Measurements from ENCODE around the gene ATP6V0A4.

The ATP6V0A4 gene

GRCh38 chr7:138661069-138661635 is 136.8 kb downstream of the ATP6V0A4 start:
- no peak for DNase-seq (ENCODE audit: low read depth)

- DNase-seq (ENCODE audit: low read depth): no peak
Observed at GRCh38 chr7:138658889-138659288, 139.1 kb downstream of the ATP6V0A4 start.

- no peak for DNase-seq (ENCODE audit: low read depth)
Observed at GRCh38 chr7:138657854-138658386, 140.1 kb downstream of the ATP6V0A4 start.

GRCh38 chr7:138656952-138657351 is 141.0 kb downstream of the ATP6V0A4 start:
- DNase-seq (ENCODE audit: low read depth): no peak
